Activated CD8-positive, alpha-beta memory T cell treated with anti-CD3 and anti-CD28 coated beads, Interleukin-2, amount 50 U/mL, for 1 hour (primary cell): ENCODE measurements around the gene NPIPB6.

Experiments
- DNase-seq: peaks from one replicate; pipeline ENCODE4 v3.0.0-alpha.2; 2020; ENCODE audit errors: extremely low read depth

Gene NPIPB6

GRCh38 chr16:28298511-28298878 is 64.8 kb downstream of the NPIPB6 start:
- no peak for DNase-seq

DNA sequence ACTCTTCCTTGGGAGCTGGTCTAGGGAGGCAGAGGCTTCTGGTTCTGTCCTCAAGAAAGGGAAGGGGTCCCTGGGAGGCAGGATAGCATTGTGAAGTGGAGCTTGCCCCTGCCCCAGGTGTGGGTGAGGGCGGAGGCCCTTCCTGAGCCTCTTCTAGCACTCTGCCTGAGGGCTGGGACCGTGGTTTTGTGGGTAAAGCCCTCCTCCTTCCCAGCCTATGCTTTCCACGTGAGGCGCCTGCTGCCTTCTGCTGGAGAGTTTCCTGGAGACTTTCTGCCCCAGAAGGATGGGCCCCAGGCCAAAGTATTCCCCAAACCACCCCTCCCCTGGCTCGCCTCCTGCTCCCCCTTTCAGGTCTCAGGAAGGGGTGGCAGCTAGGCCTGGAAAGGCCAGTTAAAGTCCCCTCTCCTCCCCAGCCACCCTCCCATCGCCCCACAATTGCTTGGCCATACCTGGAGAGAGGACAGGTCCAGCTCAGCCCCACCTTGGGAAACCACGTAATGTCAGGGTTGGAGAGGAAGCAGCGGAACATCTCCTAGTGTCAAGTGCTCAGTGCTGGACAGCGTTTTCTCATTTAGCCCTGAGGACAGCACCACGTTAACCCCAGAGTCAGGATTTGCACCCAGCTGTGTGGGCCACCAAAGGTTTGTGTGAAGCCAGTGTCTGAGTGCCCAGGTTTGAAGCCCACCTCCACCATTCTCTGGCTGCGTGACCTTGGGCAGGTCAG is 65.4 kb downstream of the NPIPB6 start:
- no peak for DNase-seq

DNA sequence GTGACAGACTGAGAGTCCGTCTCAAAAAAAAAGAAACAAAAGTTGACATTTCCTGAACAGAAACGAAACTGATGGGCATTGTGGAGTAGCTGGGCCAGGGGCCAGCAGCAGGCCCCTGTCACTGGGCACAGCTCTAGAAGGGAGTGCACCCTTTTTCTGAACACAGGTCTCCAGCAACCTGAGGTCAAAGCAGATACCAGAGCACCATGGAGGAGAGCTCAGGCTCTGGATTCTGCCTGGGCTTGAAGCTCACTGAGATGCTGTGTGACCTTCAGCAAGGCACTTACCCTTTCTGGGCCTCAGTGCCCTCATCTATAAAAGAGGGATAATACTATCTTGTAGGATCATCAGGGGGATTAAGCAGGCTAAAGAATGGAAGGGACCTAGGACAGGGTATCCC is 66.0 kb downstream of the NPIPB6 start:
- no peak for DNase-seq

- DNase-seq = no peak
Observed at GRCh38 chr16:28295276-28295675, 68.0 kb downstream of the NPIPB6 start.

GRCh38 chr16:28294201-28294600 is 69.1 kb downstream of the NPIPB6 start:
- DNase-seq = no peak

- DNase-seq = no peak
Observed at GRCh38 chr16:28293601-28293960, 69.7 kb downstream of the NPIPB6 start.

GRCh38 chr16:28292731-28293600 is 70.3 kb downstream of the NPIPB6 start:
- no peak for DNase-seq
